ENCODE results near the gene RHEX. TPM values are rescaled to one million over a fixed set of nuclear protein-coding genes. Genes with fewer than 3 reads are reported as not detected.

The RHEX gene
- total and polyA plus RNA-seq, 4 donors = 0.57 to 7.4 (median 1.2) TPM

DNA sequence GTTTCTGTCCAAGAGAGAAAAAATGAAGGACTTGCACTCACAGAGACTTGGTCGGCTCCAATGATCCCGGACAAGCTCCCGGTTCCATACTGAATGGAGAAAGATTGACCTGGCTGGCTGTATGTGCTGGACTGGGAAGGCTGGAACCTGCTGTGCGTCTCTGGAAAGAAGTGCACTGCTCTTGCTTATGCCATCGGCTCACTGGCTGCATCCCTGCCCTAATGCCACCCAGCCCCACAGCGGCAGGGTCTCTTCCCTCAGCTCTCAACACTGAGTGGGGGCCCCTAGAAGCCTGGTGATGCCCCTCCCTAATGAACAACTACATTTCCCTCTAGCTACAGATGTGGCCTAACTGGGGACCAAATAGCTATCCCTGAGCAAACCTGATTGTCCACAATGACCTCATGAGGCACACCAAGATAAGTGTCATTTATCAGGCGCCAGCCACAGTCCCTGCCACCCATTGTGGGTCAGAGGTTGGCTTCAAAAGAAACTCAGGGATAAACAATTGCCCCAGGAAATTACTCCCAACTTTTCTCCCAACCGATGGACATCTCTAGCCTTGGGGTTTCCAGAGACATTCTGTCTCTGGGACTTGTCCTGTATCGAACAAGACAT lies 31.9 kb upstream of the RHEX start:
- no peak overlapping the region for H3K4me3 ChIP-seq
- no peaks in the 10 kb centered on the region for H3K27me3 ChIP-seq (ENCODE audit: control insufficient read depth in 3 of 3, insufficient read depth in 3 of 3, low read length in 2 of 3)
- 93 to 95% methylated on average over 9 of the region's 9 CpGs for WGBS, 2 donors
- no peaks in the 10 kb centered on the region for H3K36me3 ChIP-seq (ENCODE audit: control insufficient read depth in 4 of 4, insufficient read depth in 4 of 4, low read length in 4 of 4)
- H3K27ac ChIP-seq (ENCODE audit: low read depth in 1 of 2, low read length in 1 of 2) = no peak overlapping the region
- ATAC-seq (ENCODE audit: insufficient read depth, low FRiP score) (no peak), DNase-seq (no peak)
- H3K4me1 ChIP-seq (ENCODE audit: control insufficient read depth in 5 of 5, insufficient read depth in 5 of 5, low read length in 5 of 5) = peaks cover 0 to 5% (median 0%) of the 10 kb centered on the region in 5 donors
- TF ChIP-seq, protein P1, sequence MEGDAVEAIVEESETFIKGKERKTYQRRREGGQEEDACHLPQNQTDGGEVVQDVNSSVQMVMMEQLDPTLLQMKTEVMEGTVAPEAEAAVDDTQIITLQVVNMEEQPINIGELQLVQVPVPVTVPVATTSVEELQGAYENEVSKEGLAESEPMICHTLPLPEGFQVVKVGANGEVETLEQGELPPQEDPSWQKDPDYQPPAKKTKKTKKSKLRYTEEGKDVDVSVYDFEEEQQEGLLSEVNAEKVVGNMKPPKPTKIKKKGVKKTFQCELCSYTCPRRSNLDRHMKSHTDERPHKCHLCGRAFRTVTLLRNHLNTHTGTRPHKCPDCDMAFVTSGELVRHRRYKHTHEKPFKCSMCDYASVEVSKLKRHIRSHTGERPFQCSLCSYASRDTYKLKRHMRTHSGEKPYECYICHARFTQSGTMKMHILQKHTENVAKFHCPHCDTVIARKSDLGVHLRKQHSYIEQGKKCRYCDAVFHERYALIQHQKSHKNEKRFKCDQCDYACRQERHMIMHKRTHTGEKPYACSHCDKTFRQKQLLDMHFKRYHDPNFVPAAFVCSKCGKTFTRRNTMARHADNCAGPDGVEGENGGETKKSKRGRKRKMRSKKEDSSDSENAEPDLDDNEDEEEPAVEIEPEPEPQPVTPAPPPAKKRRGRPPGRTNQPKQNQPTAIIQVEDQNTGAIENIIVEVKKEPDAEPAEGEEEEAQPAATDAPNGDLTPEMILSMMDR (IDR thresholded peaks at IDR 0.05; ENCODE audit: control extremely low read depth, extremely low read depth) = no peak
- no peak overlapping the region for H3K9ac ChIP-seq (ENCODE audit: insufficient read depth in 1 of 2, low read length in 2 of 2)
- H3K9me3 ChIP-seq (ENCODE audit: control insufficient read depth in 4 of 4, insufficient read depth in 3 of 4, low read length in 3 of 4) = no peaks in the 10 kb centered on the region

DNA sequence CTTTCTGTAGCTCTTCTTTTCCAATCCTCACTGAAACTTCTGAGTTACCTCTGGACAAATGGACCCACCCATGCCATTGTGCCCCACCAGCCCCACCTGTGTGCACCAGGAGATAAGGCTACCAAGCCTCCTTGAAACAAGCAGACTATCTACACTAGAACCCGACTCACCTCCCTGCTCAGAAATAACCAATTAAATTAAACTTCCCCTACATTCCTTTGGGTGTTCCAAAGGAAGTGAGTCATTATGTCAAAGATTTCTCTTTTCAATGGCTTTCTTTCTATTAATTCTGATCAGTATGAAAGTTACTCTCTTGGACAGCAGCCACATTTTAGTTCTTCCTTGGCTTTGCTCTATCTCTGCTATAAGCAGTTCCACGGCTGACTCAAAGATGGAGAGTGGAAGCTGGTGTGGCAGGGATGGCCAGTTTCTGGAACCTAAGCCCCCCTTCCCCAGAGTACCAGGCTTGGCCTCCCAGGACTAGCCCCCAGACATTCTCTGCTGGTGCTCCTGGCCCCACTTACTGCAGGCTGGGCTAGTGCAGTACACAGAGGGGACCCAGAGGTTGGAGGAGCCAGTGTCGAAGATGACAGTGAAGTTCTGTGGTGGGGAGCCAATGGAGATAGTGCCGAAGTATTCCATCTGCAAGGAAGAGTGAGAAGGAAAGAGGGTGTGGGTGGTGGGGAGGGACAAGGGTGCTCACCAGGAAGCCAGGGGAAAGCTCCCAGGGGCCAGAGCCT lies 31.2 kb upstream of the RHEX start:
- DNase-seq = no peak
- Histone ChIP-seq H3K4me1 (ENCODE audit: control insufficient read depth in 5 of 5, insufficient read depth in 5 of 5, low read length in 5 of 5) (peaks cover 0 to 5% (median 0%) of the 10 kb centered on the region in 5 donors), H3K9me3 (ENCODE audit: control insufficient read depth in 4 of 4, insufficient read depth in 3 of 4, low read length in 3 of 4) (no peaks in the 10 kb centered on the region), H3K27ac (ENCODE audit: low read depth in 1 of 2, low read length in 1 of 2) (no peak overlapping the region), H3K4me3 (no peak overlapping the region), H3K9ac (ENCODE audit: insufficient read depth in 1 of 2, low read length in 2 of 2) (no peak overlapping the region), H3K27me3 (ENCODE audit: control insufficient read depth in 3 of 3, insufficient read depth in 3 of 3, low read length in 2 of 3) (no peaks in the 10 kb centered on the region), H3K36me3 (ENCODE audit: control insufficient read depth in 4 of 4, insufficient read depth in 4 of 4, low read length in 4 of 4) (no peaks in the 10 kb centered on the region)
- no peak for ATAC-seq (ENCODE audit: insufficient read depth, low FRiP score)
- WGBS, 2 donors = 75 to 80% methylated on average over 4 of the region's 4 CpGs
- TF ChIP-seq, protein P1 (IDR thresholded peaks at IDR 0.05; ENCODE audit: control extremely low read depth, extremely low read depth) = no peak

DNA sequence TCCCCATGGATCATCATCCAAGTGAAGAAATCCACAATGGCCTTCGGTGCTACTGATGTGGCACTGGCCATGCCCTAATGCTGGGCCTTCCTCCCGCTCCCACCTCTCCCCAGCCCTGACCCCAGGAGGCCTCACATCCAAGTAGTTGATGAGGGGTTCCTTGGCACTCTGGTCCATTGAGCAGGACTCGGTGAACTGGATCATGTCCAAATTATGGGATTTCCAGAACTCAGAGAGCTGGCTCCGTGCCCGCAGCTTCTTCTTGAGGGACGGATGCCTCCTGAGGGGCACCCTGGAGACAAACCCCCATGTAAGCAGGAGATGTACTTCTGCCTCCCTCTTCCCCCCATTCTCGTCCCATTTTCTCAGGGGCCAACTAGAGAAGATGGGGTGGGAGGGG lies 30.2 kb upstream of the RHEX start:
- H3K4me1 ChIP-seq (ENCODE audit: control insufficient read depth in 5 of 5, insufficient read depth in 5 of 5, low read length in 5 of 5) = peaks cover 0 to 5% (median 0%) of the 10 kb centered on the region in 5 donors
- H3K9me3 ChIP-seq (ENCODE audit: control insufficient read depth in 4 of 4, insufficient read depth in 3 of 4, low read length in 3 of 4) = no peaks in the 10 kb centered on the region
- DNase-seq (no peak), ATAC-seq (ENCODE audit: insufficient read depth, low FRiP score) (no peak)
- no peaks in the 10 kb centered on the region for H3K36me3 ChIP-seq (ENCODE audit: control insufficient read depth in 4 of 4, insufficient read depth in 4 of 4, low read length in 4 of 4)
- H3K27ac ChIP-seq (ENCODE audit: low read depth in 1 of 2, low read length in 1 of 2) = no peak overlapping the region
- no peaks in the 10 kb centered on the region for H3K27me3 ChIP-seq (ENCODE audit: control insufficient read depth in 3 of 3, insufficient read depth in 3 of 3, low read length in 2 of 3)
- 88 to 95% methylated on average over 7 of the region's 7 CpGs for WGBS, 2 donors
- TF ChIP-seq, protein P1 (IDR thresholded peaks at IDR 0.05; ENCODE audit: control extremely low read depth, extremely low read depth) = no peak
- no peak overlapping the region for H3K4me3 ChIP-seq
- H3K9ac ChIP-seq (ENCODE audit: insufficient read depth in 1 of 2, low read length in 2 of 2) = no peak overlapping the region

All from lung (tissue), 12 donors.